ENCODE results near the gene C4orf33. TPM values are rescaled to one million over a fixed set of nuclear protein-coding genes. Genes with fewer than 3 reads are reported as not detected.

C4orf33 gene
- total RNA-seq, 4 donors from 2014 or later = 6.0 to 36.2 (median 21.9) TPM

- Histone ChIP-seq H3K4me1 (no peaks in the 10 kb centered on the region), H3K9me3 (no peaks in the 10 kb centered on the region), H3K36me3 (no peaks in the 10 kb centered on the region), H3K27ac (no peak overlapping the region), H3K4me3 (no peak overlapping the region), H3K27me3 (no peaks in the 10 kb centered on the region)
- no peak for DNase-seq
- in situ Hi-C loops (cut with MboI; ENCODE audit: low pct_ligation_motif_present in 1 of 4, low pct_unique_long_range_greater_than_20kb in 1 of 4, low sequenced_read_pairs in 3 of 4) (no loop called here), intact Hi-C loops (cut with DNase I; ENCODE audit: low total_unique reads) (no loop called here)
- 36 to 53% methylated on average over 2 of the region's 2 CpGs for WGBS, 2 donors (ENCODE audit: low coverage in 1 of 2)
- TF ChIP-seq POLR2AphosphoS5 (IDR thresholded peaks at IDR 0.05) = no peak
- TF ChIP-seq EP300 (IDR thresholded peaks at IDR 0.05; ENCODE audit: low read depth) = no peak
- TF ChIP-seq POLR2A (IDR thresholded peaks at IDR 0.05) = no peak
- no peak for TF ChIP-seq CTCF (IDR thresholded peaks at IDR 0.05)
Measured at GRCh38 chr4:129143359-129143758, 47.4 kb downstream of the C4orf33 start.

- TF ChIP-seq CTCF (IDR thresholded peaks at IDR 0.05) = no peak
- TF ChIP-seq POLR2A (IDR thresholded peaks at IDR 0.05) = no peak
- TF ChIP-seq POLR2AphosphoS5 (IDR thresholded peaks at IDR 0.05) = no peak
- TF ChIP-seq EP300 (IDR thresholded peaks at IDR 0.05; ENCODE audit: low read depth) = no peak
- in situ Hi-C loops (cut with MboI; ENCODE audit: low pct_ligation_motif_present in 1 of 4, low pct_unique_long_range_greater_than_20kb in 1 of 4, low sequenced_read_pairs in 3 of 4) = no loop called here
- DNase-seq = no peak
- Histone ChIP-seq H3K4me3 (no peak overlapping the region), H3K9me3 (no peaks in the 10 kb centered on the region), H3K36me3 (no peaks in the 10 kb centered on the region), H3K27ac (no peak overlapping the region), H3K27me3 (no peaks in the 10 kb centered on the region), H3K4me1 (no peaks in the 10 kb centered on the region)
- WGBS, 2 donors (ENCODE audit: low coverage in 1 of 2) = 78% methylated on average over 10 of the region's 10 CpGs; no CpG with 5 or more reads in 1 of the 2 donors
- intact Hi-C loops (cut with DNase I; ENCODE audit: low total_unique reads) = no loop called here
Measured at GRCh38 chr4:129144755-129145206, 48.8 kb downstream of the C4orf33 start.

- Histone ChIP-seq H3K9me3 (no peaks in the 10 kb centered on the region), H3K36me3 (no peaks in the 10 kb centered on the region), H3K27ac (no peak overlapping the region), H3K27me3 (no peaks in the 10 kb centered on the region), H3K4me3 (no peak overlapping the region), H3K4me1 (no peaks in the 10 kb centered on the region)
- WGBS, 2 donors (ENCODE audit: low coverage in 1 of 2) = 88% methylated on average over 5 of the region's 5 CpGs; no CpG with 5 or more reads in 1 of the 2 donors
- TF ChIP-seq POLR2A (IDR thresholded peaks at IDR 0.05) (no peak), CTCF (IDR thresholded peaks at IDR 0.05) (no peak), POLR2AphosphoS5 (IDR thresholded peaks at IDR 0.05) (no peak), EP300 (IDR thresholded peaks at IDR 0.05; ENCODE audit: low read depth) (no peak)
- intact Hi-C loops (cut with DNase I; ENCODE audit: low total_unique reads) = no loop called here
- DNase-seq = no peak
- in situ Hi-C loops (cut with MboI; ENCODE audit: low pct_ligation_motif_present in 1 of 4, low pct_unique_long_range_greater_than_20kb in 1 of 4, low sequenced_read_pairs in 3 of 4) = no loop called here
Measured at GRCh38 chr4:129145222-129145730, 49.3 kb downstream of the C4orf33 start.

GRCh38 chr4:129146639-129147038, 50.7 kb downstream of the C4orf33 start:
- intact Hi-C loops (cut with DNase I; ENCODE audit: low total_unique reads) (no loop called here), in situ Hi-C loops (cut with MboI; ENCODE audit: low pct_ligation_motif_present in 1 of 4, low pct_unique_long_range_greater_than_20kb in 1 of 4, low sequenced_read_pairs in 3 of 4) (no loop called here)
- Histone ChIP-seq H3K9me3 (no peaks in the 10 kb centered on the region), H3K27me3 (no peaks in the 10 kb centered on the region), H3K4me1 (no peaks in the 10 kb centered on the region), H3K36me3 (no peaks in the 10 kb centered on the region), H3K4me3 (no peak overlapping the region), H3K27ac (no peak overlapping the region)
- DNase-seq = no peak
- 73 to 90% methylated on average over 2 of the region's 2 CpGs for WGBS, 2 donors (ENCODE audit: low coverage in 1 of 2)
- TF ChIP-seq CTCF (IDR thresholded peaks at IDR 0.05) (no peak), POLR2AphosphoS5 (IDR thresholded peaks at IDR 0.05) (no peak), POLR2A (IDR thresholded peaks at IDR 0.05) (no peak), EP300 (IDR thresholded peaks at IDR 0.05; ENCODE audit: low read depth) (no peak)

Measured in transverse colon (tissue), 4 donors.